Stomach (tissue), 4 donors: ENCODE results near the gene FERMT3.
"Not testable (repeated sequence)": the region's sequence is repeated elsewhere in the genome, so short reads cannot be mapped to it uniquely, and the experiment has no call there.

ENCODE experiments used
- POLR2A ChIP-seq, 4 donors: fragments of 450-650 bp; IDR thresholded peaks; one replicate each; pipeline ENCODE4 v1.6.1; 2016; ENCODE audit warnings: antibody characterized with exemption in 4 of 4, control low read depth in 2 of 4, mild to moderate bottlenecking in 1 of 4, moderate library complexity in 1 of 4
- TF ChIP-seq, protein P1 (sequence below), 7 experiments: fragments of 450-650 bp in 4 of 7; fragments of 200-600 bp in 3 of 7; sonication (generic) in 3 of 7; IDR thresholded peaks; one replicate each; pipeline ENCODE4 v1.5.1; 2016 to 2019; ENCODE audit warnings: antibody characterized with exemption in 7 of 7, control low read depth in 2 of 7, mild to moderate bottlenecking in 1 of 7

DNA sequence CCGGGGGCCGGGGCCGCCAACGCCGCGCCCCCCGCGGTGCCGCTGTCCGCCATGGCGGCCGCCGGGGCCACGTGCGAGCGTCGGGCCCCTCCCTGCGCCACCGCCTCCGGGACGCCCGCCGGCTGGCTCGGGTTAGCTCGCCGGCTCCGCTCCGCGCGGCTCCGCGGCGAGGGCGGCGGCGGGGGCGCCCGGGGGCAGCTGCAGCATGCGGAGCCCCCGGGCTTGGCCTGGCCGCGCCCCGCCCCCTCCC, 40.0 kb downstream of the FERMT3 start:
- TF ChIP-seq, protein P1, sequence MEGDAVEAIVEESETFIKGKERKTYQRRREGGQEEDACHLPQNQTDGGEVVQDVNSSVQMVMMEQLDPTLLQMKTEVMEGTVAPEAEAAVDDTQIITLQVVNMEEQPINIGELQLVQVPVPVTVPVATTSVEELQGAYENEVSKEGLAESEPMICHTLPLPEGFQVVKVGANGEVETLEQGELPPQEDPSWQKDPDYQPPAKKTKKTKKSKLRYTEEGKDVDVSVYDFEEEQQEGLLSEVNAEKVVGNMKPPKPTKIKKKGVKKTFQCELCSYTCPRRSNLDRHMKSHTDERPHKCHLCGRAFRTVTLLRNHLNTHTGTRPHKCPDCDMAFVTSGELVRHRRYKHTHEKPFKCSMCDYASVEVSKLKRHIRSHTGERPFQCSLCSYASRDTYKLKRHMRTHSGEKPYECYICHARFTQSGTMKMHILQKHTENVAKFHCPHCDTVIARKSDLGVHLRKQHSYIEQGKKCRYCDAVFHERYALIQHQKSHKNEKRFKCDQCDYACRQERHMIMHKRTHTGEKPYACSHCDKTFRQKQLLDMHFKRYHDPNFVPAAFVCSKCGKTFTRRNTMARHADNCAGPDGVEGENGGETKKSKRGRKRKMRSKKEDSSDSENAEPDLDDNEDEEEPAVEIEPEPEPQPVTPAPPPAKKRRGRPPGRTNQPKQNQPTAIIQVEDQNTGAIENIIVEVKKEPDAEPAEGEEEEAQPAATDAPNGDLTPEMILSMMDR (IDR thresholded peaks at IDR 0.05): not testable (repeated sequence)
- not testable (repeated sequence) for TF ChIP-seq POLR2A (IDR thresholded peaks at IDR 0.05)
